ENCODE results near the gene RENBP.

DNA sequence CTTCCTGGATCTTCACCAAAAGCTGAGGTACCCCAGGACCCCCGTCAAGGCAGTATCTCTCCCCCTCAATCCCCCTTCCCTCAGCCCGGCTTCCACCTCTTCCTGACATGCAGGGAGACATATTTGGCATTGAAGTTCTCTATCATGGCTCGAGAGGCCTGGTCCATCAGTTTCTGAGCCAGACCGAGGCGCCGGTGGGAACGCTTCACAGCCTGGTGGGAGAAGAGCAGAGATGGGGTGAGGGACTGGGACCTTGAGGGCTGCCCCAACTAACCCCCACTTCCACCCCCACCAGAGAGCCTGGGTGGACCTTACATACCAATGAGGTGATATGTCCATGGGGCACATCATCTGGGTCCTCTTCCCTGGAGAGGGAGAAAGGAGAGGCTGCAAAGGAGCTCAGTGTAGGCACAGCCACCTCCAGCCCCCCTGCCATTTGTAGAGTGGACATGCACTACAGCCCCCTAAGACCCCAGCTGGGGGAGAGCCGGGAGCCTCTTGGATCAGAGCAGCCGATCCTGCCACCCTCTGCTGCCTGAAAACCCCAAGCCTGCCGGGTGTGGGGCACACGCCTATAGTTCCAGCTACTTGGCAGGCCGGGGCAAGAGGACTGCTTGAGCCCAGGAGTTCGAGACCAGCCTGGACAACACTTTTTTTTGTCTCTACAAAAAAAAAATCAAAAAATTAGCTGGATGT, 12.1 kb downstream of the RENBP start:
- TF ChIP-seq, protein P1, sequence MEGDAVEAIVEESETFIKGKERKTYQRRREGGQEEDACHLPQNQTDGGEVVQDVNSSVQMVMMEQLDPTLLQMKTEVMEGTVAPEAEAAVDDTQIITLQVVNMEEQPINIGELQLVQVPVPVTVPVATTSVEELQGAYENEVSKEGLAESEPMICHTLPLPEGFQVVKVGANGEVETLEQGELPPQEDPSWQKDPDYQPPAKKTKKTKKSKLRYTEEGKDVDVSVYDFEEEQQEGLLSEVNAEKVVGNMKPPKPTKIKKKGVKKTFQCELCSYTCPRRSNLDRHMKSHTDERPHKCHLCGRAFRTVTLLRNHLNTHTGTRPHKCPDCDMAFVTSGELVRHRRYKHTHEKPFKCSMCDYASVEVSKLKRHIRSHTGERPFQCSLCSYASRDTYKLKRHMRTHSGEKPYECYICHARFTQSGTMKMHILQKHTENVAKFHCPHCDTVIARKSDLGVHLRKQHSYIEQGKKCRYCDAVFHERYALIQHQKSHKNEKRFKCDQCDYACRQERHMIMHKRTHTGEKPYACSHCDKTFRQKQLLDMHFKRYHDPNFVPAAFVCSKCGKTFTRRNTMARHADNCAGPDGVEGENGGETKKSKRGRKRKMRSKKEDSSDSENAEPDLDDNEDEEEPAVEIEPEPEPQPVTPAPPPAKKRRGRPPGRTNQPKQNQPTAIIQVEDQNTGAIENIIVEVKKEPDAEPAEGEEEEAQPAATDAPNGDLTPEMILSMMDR (IDR thresholded peaks at IDR 0.05) = no peak
- no peak for TF ChIP-seq POLR2A (IDR thresholded peaks at IDR 0.05)
